Neural cell (in vitro differentiated cells): ENCODE data around the gene GOLGA2.

ENCODE experiments used
- CTCF ChIP-seq: fragments of 450-650 bp; IDR thresholded peaks from 2 replicates; pipeline ENCODE4 v1.5.1; 2014; ENCODE audit warnings: antibody characterized with exemption, mild to moderate bottlenecking, moderate library complexity; ENCODE audit not compliant: poor library complexity, severe bottlenecking
- EZH2 ChIP-seq: fragments of 200-600, 300-800 bp; shearing (Covaris generic), sonication (generic); IDR thresholded peaks from 2 replicates; pipeline ENCODE4 v1.6.1; 2014; ENCODE audit warnings: antibody characterized with exemption, low read length, borderline replicate concordance, mild to moderate bottlenecking; ENCODE audit not compliant: insufficient read depth, poor library complexity, severe bottlenecking
- SMC3 ChIP-seq: fragments of 450-650 bp; conservative IDR thresholded peaks from 2 replicates; pipeline ENCODE4 v1.6.1; 2014; ENCODE audit warnings: antibody characterized with exemption, mild to moderate bottlenecking, moderate library complexity; ENCODE audit not compliant: poor library complexity

GRCh38 chr9:128316421-128316820, 40.6 kb upstream of the GOLGA2 start:
- TF ChIP-seq SMC3: no peak
- TF ChIP-seq CTCF: no peak
- no peak for TF ChIP-seq EZH2
